Bronchial epithelial cell (primary cell): ENCODE data around the gene FAM163B. TPM values are rescaled to one million over a fixed set of nuclear protein-coding genes. Genes with fewer than 3 reads are reported as not detected.

Source experiments
- DNase-seq: peaks from one replicate; pipeline ENCODE4 v3.0.0-alpha.2; 2010; ENCODE audit warnings: low read depth
- FAIRE-seq: peaks from 2 replicates; lab custom pipeline; 2011; peaks lifted over from hg19 to GRCh38; lab: Jason Lieb, UNC
- H3K27me3 ChIP-seq: 2 replicates; pipeline ENCODE4 v1.5.1; 2011; ENCODE audit warnings: low read length; ENCODE audit not compliant: control insufficient read depth, insufficient read depth
- H3K36me3 ChIP-seq: 2 replicates; pipeline ENCODE4 v1.5.1; 2011; ENCODE audit warnings: low read length; ENCODE audit not compliant: control insufficient read depth, insufficient read depth
- H3K4me3 ChIP-seq: 2 replicates; pipeline ENCODE4 v1.5.1; 2011; ENCODE audit warnings: mild to moderate bottlenecking, low read depth, low read length, control low read depth
- CTCF ChIP-seq: IDR thresholded peaks from 2 replicates; pipeline ENCODE4 v1.5.1; 2011; ENCODE audit warnings: mild to moderate bottlenecking, moderate library complexity, low read length, control low read depth, inconsistent platforms; ENCODE audit not compliant: insufficient read depth, severe bottlenecking
- total RNA-seq: library from RNA; depleted of rRNA; stranded (reverse); fragments of >200 nt; gene quantifications from 2 replicates; pipeline ENCODE4 v1.2.1, GENCODE V29; 2014

Gene FAM163B
- not detected in 2 replicates for total RNA-seq

DNA sequence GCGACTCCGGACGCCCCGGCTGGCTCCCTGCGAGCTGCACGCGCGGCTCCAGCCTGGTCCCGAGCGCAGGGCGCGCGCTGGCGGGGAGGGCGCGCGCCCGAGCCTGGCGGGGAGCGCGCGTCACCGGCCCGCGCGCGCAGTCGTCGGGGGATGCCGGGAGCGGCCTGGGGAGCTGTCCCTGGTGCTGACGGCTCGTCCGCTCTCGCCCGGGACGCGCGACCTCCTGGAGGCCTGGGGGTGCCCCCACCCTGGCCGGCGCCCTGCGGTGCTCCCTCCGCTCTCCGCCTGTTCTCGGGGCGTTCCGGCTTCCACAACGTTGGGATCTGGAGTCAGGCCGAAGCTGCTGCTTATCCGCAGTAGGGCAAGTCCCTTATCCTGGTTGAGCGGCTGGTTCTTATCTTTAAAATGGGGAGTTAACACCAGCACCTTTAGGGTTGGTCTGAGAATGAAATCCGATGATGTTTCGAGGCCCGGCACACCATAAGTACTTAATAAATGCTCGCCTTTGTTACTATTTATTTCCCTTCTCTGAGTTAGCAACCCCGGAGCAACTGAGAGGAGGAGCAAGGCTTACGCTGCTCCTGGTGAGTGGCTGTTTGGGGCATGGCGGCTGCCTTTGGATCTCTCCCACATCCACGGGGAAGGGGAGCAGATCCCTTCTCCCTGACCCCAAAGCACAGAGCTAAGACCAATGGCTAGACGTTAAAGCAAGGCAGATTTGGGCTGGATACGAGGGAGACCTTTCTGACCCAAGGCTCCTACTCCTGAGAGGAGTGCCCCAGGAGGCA, at the start of gene FAM163B:
Gene FAM163B (minus strand): TSS at position 79 of the 788 bp plus-strand sequence. CDS start 29,166 bp downstream, outside the sequence.
- Histone ChIP-seq H3K36me3 (no peaks in the 10 kb centered on the region), H3K27me3 (peaks cover 14% of the 10 kb centered on the region), H3K4me3 (no peak within 1 kb of the TSS)
- no peak for FAIRE-seq
- no peak for DNase-seq
- no peak for TF ChIP-seq CTCF

- H3K36me3 ChIP-seq, result no peaks in the 10 kb centered on the region
- peaks cover 28% of the 10 kb centered on the region for H3K27me3 ChIP-seq
- no peak for FAIRE-seq
- no peak overlapping the region for H3K4me3 ChIP-seq
- DNase-seq, result no peak
- TF ChIP-seq CTCF, result no peak
Observed at GRCh38 chr9:133657120-133657661, 48.0 kb upstream of the FAM163B start.

DNA sequence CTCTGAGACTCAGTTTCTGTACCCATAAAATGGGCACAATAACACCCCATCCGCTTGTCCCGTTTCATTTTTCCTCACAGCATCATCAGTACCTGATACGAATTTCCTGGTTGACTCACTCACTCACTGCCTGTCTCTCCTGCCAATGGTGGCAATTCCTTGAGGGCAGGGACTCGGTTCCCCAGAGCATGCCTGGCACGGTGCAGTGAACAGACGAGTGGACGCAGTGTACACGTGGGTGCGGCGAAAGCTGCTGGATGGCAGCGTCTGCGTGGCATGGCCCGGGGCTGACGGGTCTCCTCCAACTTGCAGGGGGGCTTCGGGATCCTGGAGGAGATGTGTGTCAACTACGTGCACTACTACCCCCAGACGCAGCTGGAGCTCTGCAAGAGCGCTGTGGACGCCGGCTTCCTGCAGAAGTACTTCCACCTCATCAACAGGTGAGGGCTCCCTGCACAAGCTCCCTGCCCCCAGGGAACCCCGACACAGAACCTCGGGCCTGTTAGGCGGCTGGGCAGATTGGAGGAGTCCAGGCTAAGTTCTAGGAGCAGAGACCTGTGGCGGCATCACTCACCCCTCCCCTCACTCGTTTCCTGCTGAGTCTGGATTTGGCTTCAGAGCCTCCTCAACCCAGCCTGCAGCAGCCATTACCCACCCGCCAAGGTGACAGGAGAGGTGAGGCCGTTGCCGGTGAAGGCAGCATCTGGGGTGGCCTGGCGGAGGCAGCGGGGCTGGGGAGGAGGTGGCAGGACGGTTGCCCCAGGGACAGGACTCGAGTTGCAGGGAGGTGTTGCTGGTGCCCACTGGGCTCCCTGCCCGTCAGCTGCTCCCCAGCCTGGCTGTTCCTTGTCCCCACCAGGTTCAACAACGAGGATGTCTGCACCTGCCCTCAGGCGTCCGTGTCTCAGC, 47.3 kb upstream of the FAM163B start:
- H3K27me3 ChIP-seq, result peaks cover 28% of the 10 kb centered on the region
- no peak for DNase-seq
- FAIRE-seq, result no peak
- H3K36me3 ChIP-seq, result no peaks in the 10 kb centered on the region
- TF ChIP-seq CTCF, result no peak
- H3K4me3 ChIP-seq, result no peak overlapping the region

DNA sequence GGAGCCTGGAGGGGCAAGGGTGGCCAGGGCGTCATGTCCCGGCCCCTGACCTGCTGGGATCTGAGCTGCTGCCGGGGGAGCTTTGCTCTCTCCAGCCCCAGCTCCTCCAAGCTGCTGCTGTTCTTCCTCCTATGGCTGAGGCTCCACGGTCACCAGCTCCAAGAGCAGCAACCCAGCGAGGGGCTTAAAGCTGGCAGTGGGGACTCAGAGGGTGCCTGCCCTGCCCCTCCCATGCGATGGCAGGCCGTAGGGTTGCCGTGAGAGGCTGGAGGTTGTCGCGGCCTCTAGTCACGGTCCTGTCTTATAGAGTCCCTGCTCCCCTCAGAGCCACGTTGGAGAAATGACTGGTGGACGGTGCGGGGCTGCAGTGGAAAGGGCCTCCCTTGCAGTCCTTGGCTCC, 46.5 kb upstream of the FAM163B start:
- FAIRE-seq (no peak), DNase-seq (no peak)
- Histone ChIP-seq H3K4me3 (no peak overlapping the region), H3K27me3 (peaks cover 28% of the 10 kb centered on the region), H3K36me3 (no peaks in the 10 kb centered on the region)
- no peak for TF ChIP-seq CTCF

DNA sequence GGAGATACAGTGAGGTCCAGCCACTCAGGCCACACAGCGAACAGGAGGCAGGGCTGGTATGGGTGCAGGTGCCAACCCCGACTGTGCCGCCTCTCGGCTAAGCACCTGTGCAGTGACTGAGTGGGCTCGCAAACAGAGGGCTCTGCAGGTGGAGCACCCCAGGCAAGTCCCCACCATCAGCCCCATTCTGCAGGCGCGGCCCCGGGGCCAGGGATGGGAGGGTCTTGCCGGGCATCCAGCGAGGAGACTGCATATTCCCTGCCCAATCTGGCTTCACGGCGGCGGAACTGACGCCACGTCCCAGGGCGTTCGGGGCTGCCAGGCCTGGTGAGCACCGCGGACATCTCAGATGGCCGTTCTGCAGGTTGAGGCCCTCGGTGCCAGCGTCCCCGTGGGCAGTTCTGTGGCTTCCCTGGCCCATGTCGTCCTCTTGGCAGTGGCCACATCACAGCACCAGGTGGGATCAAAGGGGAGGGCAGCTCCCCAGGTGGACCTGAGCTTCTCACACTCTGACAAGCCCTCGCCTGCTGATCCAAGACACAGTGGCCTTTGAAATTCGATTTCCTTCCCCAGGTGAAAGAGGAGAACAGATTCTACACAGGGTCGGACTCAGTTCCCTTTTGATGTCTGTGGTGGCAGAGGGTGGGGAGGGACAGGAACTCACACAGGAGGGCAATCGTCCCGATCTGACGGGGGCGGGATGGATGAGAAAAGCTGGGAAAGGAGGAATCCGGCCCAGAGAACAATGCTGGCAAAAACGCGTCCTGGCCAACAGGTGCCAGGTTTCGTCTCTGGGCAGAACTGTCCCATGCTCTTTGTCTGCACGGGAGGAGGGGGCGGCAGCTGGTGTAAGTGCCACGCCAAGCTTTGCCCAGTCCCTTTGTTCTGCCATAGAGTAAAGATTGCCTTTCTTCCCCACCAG, 45.8 kb upstream of the FAM163B start:
- DNase-seq (no peak), FAIRE-seq (no peak)
- no peak for TF ChIP-seq CTCF
- H3K27me3 ChIP-seq, result peaks cover 25% of the 10 kb centered on the region
- H3K36me3 ChIP-seq, result no peaks in the 10 kb centered on the region
- H3K4me3 ChIP-seq, result no peak overlapping the region
